GM18873 (cell line): ENCODE results near the gene MAGI2.

Experiments
- ATAC-seq: cut with Tn5 transposase; IDR thresholded peaks from one replicate; pipeline ENCODE4 v1.9.1; 2021; ENCODE audit warnings: mild to moderate bottlenecking, moderate library complexity, moderate number of reproducible peaks; ENCODE audit not compliant: unreplicated experiment, low FRiP score

The MAGI2 gene

DNA sequence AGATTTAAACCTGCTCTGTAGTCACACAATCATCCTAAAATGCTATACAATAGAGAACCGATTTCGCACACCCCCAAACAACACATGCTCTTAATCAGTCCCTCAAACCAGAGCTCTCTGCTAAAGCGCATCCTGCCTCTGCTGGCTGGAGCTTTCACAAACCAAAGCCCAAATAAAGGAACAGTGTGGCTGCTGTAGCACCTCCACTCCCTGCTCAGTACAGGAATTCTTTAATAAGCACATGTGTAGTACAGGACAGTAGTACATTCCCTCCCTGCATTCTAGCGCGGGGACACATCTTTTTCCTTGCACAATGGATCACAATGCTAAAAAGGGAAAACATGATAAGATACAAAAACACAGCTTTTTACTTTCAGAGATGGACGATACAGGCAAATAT, 684.6 kb downstream of the MAGI2 start:
- no peak for ATAC-seq

DNA sequence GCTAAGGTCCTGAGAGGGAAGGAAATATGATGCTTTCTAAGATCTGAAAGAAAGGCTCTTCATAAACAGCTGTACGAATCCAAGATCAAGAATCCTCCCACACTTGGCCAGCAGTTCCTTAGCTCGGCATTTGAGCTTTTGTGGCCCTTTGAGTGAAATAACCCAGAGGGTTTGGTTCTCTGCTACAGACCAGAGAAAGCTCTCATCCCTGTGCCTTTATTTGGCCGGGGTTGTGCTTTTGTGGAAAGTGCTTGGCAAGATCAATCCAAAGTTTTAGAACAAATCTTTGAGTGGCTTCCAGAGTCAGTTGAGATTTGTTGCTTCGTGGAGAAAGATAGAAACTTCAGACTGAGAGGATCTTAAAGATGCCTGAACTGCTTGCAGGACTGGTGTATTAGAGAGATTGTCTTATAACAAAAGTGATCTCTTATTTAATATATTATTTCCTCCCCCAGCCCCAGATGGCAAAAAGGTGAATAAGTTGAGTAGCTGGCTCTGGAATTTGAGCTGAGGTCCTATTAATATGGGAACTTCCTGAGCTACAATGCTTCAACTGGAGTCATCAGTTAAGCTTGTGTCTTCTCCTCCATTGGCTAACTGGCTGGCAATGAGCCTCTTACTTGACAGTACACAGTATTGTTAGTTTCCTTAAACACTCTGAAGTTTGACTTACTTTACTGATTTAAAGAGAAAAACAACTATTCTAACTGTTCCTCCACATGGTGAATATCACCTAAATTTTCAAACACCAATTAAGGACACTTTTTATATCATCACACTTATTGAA, 687.3 kb downstream of the MAGI2 start:
- no peak for ATAC-seq

DNA sequence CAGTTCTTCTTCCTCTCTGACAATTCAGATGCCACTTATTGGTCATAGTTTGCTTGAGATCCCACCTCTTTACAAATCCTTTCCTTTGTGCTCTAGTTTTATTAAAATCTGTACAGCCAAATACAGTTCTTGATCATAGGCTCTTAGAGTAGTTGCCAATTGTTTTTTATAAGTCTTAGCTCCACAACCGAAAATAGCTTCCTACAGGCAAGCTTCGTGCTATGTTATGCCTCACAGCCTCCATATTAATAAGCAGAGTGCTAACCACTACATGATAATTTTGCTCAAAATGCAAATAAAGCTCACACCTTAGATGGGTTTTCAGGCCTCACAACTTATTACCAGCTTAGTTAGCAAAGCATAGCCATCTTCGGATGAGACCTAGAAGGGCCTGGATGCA, 688.9 kb downstream of the MAGI2 start:
- ATAC-seq = no peak

DNA sequence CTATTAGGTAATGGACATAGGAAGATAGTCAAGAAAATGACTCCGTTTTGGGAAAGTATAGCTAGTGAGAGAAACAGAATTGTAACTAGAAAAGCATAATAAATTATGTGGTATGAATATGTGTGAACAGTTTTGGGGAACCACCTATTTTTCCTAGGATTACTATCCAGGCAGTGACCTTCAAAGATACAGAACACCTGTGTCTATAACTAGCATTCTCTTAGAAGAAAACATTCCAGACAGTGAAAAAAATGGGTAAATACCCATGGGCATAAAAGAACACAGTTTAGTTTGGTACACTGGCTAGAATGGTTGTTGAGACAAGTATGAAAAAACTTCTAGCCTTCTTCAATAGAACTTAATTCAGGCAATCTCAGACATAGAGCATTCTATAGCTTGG, 690.8 kb downstream of the MAGI2 start:
- no peak for ATAC-seq

DNA sequence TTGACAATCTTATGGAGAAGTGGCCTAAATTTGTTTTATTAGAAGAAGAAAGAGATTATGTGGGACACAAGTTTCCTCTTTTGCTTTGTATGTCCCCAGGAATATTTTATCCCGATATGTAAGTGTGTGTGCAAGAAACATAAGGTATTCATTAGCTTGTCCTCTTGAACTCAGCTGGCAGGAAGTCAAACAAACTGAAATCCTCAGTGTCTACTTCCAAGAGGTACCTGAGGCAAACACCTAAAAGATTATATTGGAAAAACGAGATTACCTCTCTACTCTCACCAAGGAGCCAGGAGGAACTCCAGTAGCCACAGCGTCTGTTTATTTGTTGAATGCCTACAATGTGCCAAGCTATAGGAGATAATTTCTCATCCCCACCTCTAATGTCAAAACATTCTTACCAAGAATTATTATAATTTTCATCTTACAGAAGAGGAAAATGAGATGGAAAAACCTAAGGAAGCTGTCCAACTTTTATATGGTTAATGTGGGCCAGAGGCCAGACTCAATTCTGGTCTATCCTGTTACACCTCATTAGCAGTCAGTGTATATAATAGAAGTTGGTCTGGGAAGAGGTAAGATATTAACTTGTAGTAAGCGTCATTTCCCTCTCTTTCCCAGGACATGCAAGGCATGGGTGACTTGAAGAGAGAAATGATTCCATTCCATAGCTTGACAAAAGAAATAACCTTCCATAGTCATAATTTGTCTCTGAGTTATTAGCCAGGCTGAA, 692.7 kb downstream of the MAGI2 start:
- ATAC-seq = no peak

DNA sequence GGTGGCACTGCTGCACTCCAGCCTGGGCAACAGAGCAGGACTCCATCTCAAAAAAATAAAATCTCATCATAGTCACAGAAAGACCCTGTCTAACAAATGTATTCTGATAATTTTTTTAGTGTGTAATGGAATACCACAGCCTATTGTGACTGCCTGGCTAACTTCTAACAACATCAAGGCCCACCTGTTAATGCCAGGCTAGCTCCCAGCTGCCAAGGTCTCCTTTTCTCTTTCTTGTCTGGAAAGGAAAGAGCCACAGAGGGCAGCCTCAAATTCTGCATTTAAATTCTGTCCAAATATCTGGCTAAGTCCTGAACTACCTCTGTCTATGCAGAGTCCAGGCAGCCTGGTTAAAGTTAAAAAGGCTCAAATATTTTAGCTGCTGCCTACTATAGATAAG, 700.9 kb downstream of the MAGI2 start:
- ATAC-seq = no peak

DNA sequence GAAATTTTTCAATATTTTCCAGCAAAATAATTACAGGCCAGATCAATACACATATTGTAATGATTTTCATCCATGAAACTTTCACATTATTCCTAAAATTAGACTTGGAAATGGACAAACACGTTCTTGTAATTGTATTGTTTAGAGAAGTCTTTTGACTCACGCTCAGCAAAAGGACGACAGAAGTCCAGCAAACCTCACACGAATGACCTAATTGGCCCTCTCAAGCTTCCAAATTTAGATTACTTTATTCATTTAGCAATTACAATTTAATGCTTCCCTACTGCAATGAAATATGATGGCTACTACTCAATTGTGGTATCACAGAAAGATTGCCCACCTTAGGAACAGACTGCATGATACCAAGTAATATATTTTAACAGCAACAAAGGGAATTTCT, 702.2 kb downstream of the MAGI2 start:
- ATAC-seq = no peak

DNA sequence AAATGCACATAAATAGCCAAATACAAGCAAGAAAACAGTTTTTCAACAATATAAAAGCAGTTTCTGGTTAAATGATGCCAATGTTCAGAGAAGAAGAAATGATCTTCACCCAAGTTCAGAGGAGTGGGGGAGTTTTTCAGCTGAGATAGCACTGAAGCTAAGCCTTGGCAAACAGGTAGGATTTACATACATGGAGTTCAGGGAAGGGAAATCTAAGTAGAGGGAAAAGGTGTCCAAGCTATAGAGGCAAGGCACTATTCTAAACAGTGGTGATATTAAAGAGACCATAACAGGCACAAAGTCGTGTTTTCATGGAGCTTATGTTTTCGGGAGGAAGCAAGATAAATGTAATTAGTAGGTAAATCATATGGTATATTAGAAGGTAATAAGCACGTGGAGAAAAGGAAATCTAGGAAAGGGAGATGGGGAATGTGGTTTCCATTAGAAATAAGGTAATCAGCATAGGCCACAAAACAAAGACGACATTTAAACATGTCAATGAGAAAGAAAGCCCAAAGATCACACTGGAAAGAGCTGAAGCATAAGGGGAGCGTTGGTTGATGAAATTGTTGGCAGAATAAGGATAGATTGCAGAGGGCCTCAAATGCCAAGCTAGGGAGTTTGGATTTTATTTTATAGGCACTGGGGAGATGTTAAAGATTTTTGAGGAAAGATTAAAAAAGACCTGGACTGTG, 704.3 kb downstream of the MAGI2 start:
- no peak for ATAC-seq

DNA sequence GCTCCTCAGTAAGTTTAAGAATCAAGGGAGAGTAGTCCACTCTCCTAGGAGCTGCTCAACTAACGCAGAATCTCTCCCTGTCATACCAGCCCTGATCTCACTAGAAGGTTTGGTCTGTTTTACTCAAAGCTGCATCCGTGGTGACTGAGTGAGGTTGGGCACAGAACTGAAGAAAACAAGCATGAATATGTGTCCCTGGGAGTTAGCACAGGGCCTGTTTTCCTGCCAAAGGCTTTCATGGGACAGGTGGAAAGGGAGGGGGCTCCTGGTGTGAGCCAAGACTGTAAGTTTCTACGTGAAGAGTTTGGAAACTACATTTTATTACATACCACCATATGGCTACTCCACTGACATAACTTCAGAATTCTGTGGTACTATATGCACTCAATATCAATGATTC, 705.9 kb downstream of the MAGI2 start:
- ATAC-seq = no peak

DNA sequence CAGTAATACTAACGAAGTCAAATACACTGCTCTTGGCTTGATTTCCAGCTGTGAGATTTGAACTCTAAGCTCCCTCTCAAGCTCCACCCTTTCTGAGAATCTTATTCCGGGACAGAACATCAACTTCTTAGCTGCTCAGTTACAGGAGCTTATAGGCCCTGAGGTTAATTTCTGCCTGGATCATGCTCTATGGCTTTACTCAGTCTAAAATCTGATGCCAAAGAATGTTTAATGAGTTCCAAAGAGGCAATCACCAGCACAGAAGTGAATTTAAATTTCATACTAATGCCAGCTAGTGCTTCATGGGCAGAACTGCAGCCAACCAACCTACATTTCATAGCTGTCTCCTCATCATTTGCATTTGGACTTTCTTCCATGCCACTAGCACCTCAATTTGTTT, 707.2 kb downstream of the MAGI2 start:
- ATAC-seq = no peak

DNA sequence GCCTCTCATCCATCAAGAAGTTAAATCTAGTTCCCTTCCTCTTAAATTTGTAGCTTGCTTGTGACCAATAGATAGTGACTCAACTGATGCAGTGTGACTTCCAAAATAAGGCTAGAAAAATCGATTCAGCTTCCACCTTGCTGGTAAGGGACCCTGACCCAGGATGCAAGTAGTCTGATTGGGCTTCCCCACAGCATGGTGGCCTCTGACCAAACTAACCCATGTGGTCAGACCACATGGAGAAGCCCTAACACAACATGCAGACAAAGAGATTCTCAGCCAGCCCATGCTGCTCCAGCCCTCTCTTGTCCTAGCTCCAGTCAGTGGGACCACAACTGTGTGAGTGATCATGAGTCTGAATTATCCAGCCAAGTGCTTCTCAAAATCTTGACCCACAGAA, 710.8 kb downstream of the MAGI2 start:
- no peak for ATAC-seq

DNA sequence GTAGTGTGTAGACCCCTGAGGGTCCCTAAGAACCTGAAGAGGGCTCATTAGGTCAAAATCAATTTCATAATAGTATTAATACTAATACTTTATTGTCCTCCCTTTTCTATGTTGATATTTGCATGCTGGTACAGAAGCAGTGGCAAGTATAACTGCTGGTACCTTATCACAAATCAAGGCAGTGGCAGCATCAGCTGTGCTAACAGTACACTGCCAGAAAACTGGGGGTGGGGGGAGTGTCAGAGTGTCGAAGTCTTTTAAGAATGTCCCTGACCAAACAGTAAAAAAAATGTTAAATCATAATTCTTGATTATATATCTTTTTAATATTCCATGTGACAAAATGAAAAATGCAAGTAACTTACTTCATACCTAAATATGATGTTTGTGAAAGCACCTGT, 716.9 kb downstream of the MAGI2 start:
- no peak for ATAC-seq

DNA sequence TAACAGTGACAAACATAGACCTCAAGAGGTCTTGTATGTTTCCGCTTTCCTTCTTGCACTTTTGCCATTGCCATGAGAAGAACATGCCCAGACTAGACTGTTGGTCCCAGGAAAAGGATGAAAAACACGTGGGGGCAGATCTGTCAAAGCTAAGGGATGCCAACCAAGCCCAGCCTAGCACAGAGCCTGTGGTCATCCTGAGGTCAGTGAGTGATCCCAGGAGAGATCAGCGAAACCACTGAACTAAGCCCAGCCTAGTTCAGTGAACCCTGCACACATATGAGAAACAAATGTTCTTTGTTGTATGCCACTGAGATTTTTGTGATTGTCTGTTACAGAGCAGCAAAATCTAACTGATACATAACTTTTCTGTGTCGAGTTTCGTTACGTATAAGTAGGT, 718.8 kb downstream of the MAGI2 start:
- ATAC-seq = no peak

DNA sequence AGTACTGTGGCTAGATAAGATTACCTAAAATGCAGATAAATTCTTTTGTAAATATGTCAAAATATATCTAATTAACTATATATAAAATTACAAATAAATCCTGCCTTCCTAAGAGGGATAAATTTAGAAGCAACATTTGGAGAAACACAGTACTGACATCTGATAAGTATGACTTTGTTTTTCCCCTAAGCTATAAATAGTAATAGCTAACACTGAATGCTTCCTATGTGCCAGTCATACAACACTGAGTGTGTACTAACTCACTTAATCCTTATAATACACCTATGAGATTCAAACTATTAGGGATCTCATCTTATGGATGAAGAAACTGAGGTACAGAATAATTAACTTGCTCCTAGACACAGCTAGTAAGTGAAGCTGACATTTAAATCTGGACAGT, 733.4 kb downstream of the MAGI2 start:
- ATAC-seq = no peak

DNA sequence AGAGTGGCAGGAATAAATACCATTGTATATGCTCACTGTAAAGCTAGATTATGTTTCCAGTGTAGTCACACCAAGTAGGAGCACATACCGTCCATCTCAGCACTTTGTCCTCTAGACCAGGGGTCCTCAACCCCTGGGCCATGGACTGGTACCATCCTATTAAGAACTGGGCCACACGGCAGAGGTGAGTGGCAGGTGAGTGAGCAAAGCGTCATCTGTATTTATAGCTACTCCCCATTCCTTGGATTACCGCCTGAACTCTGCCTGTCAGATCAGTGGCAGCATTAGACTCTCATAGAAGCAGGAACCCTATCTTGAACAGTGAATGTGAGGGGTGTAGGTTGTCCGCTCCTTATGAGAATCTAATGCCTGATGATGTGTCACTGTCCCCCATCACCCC, 735.3 kb downstream of the MAGI2 start:
- ATAC-seq = no peak

DNA sequence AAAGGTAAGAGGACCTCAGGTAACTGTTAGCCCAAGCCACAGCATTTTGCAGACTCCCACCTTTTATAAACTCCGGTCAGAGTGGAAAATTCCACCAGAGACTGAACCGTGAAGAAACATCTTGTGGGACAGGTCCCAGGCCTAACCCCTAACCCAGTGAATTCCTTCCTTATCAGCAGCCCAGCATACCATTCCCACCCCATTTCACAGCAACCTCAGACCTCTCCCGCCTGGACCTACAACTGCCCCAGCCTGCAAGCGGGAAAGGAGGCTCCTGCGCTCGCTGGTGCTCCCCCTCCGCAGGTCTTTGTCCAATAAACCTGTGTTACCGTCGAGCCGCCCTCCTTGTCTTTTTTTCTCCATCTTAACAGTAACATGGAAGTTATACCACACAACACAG, 736.6 kb downstream of the MAGI2 start:
- ATAC-seq = no peak

DNA sequence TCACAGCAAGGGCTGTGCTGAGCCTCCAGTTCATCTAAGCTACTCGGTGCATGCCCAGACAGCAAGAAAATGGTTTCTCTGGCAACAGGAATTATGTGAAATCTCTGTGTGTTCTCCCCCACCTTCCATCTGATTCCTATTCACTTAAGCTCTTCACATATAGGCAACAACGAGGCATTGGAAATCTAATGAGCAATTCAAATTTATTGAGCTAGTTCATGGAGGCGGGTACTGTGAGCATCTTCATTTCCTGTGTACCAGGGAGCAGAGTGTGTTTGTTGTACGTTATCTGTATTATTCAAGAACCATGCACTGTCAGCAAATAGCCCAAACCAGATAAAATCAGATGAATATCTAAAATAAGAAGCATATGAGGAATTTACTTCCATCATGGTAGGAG, 739.1 kb downstream of the MAGI2 start:
- no peak for ATAC-seq

DNA sequence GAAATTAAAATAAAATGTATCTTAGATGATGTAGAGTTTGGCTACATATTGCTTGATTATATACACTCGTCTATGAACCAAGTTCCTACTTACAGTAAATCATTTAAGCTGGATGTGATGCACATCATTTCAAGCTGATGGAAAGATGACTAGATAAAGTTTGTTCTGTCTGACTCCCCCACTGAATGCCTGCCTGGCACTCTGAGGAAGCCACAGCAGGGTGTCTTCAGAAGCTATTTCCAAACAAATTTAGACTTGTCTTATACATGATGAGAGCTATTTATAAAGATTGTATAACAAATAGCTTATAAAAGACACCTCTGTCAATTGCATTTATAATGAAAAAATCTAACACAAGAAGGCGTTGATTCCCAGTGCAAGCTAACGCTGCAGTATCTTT, 741.4 kb downstream of the MAGI2 start:
- ATAC-seq = no peak

DNA sequence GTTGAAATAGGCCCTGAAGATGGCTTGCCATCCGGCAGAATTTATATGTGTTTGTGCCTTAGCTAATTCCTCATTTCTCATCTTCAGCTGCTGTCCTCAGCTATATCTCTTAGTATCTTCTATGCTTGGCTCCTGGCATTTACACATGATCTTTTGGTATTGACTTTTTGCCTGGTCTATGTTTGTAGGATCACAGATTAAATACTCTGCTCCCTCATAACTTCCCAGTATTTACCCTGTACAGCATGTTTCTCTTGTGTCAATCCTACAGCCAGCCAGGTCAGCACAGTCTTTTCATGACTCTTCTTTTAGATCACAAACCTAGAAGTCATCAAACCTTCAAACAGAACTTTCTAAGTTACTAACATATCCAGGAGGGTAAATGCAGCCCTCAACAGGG, 743.8 kb downstream of the MAGI2 start:
- no peak for ATAC-seq

DNA sequence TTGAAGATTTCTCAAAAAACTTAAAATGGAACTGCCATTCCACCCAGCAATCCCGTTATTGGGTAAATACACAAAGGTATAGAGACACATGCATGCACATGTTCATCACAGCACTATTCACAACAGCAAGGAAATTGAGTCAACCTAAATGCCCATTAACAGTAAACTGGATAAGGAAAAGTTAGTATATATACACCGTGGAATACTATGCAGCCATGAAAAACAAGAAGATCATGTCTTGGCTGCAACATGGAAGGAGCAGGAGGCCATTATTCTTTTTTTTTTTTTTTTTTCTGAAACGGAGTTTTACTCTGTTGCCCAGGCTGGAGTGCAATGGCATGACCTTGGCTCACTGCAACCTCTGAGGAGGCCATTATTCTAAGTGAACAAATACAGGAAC, 749.0 kb downstream of the MAGI2 start:
- ATAC-seq = no peak

DNA sequence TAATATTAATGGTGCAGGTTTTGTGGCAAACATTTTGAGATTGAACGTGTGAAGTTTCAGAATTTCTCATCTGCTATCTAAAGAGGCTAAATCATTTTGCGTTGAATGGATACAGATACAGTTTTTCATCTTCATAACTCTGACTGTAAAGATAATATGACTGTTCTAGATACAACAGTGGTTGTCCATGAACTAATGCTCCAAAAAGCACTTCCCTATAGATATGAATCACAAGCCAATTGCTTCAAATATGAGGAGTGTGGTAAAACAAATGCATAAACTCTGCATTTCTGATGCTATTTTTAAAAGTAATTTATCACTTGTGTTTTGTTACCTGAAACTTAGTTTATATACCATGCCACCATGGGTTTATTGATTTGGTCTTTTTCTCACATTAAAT, 750.1 kb downstream of the MAGI2 start:
- no peak for ATAC-seq

DNA sequence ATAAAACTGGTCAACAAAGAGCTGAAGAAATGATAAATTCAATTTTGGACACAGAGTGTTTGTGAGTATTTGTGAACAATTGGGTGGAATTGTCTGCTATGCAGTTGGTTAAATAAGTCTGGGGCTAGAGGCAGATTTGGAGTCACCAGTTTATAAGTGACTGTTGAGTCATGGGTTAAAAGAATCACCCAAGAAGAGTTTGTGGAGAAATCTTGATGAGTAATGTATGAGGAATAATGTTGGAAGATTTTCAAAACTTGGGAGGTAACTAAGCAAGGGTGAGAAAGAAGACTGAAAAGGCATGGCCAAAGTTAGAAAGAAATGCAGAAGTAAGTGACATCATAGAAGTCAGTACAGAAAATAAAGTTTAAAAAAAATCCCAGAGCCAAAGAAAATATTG, 750.7 kb downstream of the MAGI2 start:
- no peak for ATAC-seq
